Upper lobe of right lung (tissue), 1 donor: Measurements from ENCODE around the gene HLA-DPB1. TPM values are rescaled to one million over a fixed set of nuclear protein-coding genes. Genes with fewer than 3 reads are reported as not detected.

Experiments used
- ATAC-seq: fragments of 200-7000 bp; cut with Tn5 transposase; one replicate; pipeline ENCODE4 v1.9.1; 2020; ENCODE audit warnings: mild to moderate bottlenecking, moderate library complexity
- DNase-seq: peaks from one replicate; pipeline ENCODE4 v3.0.0-alpha.2; 2020
- H3K27ac ChIP-seq: fragments of 200-600 bp; one replicate; pipeline ENCODE4 v1.8.0; 2022
- H3K27me3 ChIP-seq: fragments of 200-600 bp; one replicate; pipeline ENCODE4 v1.8.0; 2022; ENCODE audit warnings: mild to moderate bottlenecking
- H3K36me3 ChIP-seq: fragments of 200-600 bp; one replicate; pipeline ENCODE4 v1.8.0; 2022
- H3K4me1 ChIP-seq: fragments of 200-600 bp; one replicate; pipeline ENCODE4 v1.8.0; 2022
- H3K4me3 ChIP-seq: fragments of 200-600 bp; one replicate; pipeline ENCODE4 v1.8.0; 2022; ENCODE audit warnings: mild to moderate bottlenecking
- H3K9me3 ChIP-seq: fragments of 200-600 bp; one replicate; pipeline ENCODE4 v1.8.0; 2022
- intact Hi-C: fragments of 100-400 bp; cut with DNase I; formaldehyde crosslinking; loops from one replicate; pipeline ENCODE4 v1.11.0; 2022
- total RNA-seq: library from RNA; stranded (reverse); fragmentation: NEBNext Ultra II Directional; extraction: Animal tissue kit (Norgen Biotek cat#: 25700); gene quantifications from one replicate; pipeline ENCODE4 v1.2.1, GENCODE V29; 2021
- TF ChIP-seq, protein P1 (sequence below): fragments of 200-600 bp; IDR thresholded peaks from one replicate; pipeline ENCODE4 v1.8.0; 2022; ENCODE audit warnings: antibody characterized with exemption
- donor health status: DM: no; HTN: yes; CAD: no; lungs with severe emphysema.

Gene HLA-DPB1
- total RNA-seq, 1 donor from 2014 or later: 385 TPM

DNA sequence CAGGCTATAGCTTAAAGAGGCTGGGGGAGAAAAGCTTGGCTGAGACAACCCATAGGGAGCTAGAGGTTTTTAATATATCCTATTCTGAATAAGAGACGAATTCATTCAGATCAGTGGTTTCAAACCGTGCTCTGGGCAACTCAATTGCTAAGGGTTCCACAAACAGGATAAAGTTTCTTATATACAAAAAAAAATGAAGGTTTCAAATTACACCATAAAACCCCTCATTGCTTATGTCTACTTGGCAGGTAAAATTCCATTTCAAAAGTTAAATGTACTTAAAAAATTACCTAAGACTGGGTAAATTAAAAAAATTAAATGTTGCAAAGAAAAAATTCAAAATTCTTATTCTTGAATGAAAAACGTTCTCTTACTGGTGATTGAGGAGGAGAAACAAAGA lies 2.7 kb downstream of the HLA-DPB1 start:
- DNase-seq: no peak
- Histone ChIP-seq H3K27me3 (no peaks in the 10 kb centered on the region), H3K4me1 (peaks cover 19% of the 10 kb centered on the region), H3K9me3 (no peaks in the 10 kb centered on the region), H3K36me3 (no peaks in the 10 kb centered on the region), H3K4me3 (peak overlapping the region; percentile 21), H3K27ac (no peak overlapping the region)
- ATAC-seq: no peak
- TF ChIP-seq, protein P1, sequence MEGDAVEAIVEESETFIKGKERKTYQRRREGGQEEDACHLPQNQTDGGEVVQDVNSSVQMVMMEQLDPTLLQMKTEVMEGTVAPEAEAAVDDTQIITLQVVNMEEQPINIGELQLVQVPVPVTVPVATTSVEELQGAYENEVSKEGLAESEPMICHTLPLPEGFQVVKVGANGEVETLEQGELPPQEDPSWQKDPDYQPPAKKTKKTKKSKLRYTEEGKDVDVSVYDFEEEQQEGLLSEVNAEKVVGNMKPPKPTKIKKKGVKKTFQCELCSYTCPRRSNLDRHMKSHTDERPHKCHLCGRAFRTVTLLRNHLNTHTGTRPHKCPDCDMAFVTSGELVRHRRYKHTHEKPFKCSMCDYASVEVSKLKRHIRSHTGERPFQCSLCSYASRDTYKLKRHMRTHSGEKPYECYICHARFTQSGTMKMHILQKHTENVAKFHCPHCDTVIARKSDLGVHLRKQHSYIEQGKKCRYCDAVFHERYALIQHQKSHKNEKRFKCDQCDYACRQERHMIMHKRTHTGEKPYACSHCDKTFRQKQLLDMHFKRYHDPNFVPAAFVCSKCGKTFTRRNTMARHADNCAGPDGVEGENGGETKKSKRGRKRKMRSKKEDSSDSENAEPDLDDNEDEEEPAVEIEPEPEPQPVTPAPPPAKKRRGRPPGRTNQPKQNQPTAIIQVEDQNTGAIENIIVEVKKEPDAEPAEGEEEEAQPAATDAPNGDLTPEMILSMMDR: no peak
- intact Hi-C loops: no loop called here

DNA sequence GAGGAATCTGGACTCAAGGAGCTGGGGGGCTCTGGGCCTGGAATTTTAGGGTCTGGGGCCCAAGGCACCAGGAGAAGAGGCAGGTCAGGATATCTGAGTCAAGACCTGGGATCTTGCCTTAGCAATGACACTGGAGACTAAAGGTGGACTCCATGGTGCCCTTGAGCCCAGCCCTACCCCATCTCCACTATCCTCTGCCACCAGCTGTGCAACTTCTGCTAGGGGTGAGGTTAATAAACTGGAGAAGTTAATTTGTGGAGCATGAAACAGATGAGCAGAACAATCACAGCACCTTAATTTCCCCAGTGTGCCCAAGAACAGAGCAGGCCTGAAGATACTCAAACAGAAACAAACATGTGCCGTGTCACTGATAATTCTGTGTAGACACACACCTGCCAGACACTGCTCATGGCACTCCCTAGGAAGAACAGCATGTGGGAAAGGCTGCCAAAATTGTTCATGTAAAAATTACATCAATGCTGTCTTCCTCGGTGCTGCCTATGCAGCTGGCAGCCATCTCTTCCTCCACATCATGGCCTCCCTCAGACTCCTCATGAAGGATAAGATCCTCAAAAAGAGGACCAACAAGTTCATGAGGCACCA lies 3.2 kb downstream of the HLA-DPB1 start:
- H3K27ac ChIP-seq: peak overlapping the region; percentile 78
- intact Hi-C loops: no loop called here

DNA sequence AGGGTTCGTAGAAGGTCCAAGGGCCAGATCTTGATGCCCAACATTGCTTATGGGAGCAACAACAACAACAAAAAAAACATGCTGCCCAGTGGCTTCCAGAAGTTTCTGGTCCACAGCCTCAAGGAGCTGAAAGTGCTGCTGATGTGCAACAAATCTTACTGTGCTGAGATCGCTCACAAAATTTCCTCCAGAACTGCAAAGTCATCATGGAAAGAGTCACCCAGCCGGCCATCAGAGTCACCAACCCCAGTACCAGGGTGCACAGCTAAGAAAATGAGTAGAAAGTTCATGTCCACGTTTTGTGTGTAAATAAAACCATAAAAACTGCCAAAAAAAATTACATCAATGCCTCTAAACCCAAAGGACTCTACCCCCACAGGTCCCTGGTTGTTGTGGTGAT lies 3.8 kb downstream of the HLA-DPB1 start:
- peak overlapping the region; percentile 78 for H3K27ac ChIP-seq
- H3K4me1 ChIP-seq: peaks cover 19% of the 10 kb centered on the region
- no peak for ATAC-seq
- no peaks in the 10 kb centered on the region for H3K9me3 ChIP-seq
- H3K4me3 ChIP-seq: peak overlapping the region; percentile 45
- DNase-seq: no peak
- H3K27me3 ChIP-seq: no peaks in the 10 kb centered on the region
- TF ChIP-seq, protein P1: no peak
- peaks cover 11% of the 10 kb centered on the region for H3K36me3 ChIP-seq
- intact Hi-C loops: no loop called here

More for the DNA sequence above, 3.2 kb downstream of the HLA-DPB1 start:
- Histone ChIP-seq H3K27me3 (no peaks in the 10 kb centered on the region), H3K4me3 (no peak overlapping the region), H3K4me1 (peaks cover 19% of the 10 kb centered on the region), H3K36me3 (peaks cover 6% of the 10 kb centered on the region), H3K9me3 (no peaks in the 10 kb centered on the region)
- DNase-seq (no peak), ATAC-seq (no peak)
- TF ChIP-seq, protein P1: no peak

DNA sequence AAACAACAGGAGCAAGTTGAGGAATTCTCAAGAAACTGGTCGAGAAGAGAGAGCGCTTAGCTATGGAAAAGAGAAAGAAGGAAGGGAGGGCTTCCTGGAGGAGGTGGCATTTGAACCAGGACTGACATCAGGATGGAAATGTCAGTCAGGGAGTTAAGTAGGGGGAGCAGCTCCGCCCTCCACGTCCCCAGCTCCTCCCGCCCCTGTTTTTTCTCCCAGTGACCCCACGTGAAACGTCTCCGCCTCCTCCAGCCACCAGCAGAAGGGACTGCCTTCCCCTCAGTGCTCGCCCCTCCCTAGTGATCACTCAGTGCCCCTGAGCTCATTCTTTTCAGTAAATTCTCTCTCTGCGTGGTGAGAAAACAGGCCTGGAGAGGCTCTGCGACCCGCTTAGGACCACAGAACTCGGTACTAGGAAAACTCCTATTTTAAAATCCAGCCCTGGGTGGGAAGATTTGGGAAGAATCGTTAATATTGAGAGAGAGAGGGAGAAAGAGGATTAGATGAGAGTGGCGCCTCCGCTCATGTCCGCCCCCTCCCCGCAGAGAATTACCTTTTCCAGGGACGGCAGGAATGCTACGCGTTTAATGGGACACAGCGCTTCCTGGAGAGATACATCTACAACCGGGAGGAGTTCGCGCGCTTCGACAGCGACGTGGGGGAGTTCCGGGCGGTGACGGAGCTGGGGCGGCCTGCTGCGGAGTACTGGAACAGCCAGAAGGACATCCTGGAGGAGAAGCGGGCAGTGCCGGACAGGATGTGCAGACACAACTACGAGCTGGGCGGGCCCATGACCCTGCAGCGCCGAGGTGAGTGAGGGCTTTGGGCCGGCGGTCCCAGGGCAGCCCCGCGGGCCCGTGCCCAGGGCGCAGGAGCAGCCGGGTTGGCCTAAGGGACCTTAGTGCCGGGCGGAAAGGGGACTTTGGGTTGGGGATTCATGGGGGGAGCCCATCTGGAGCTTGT lies 4.6 kb downstream of the HLA-DPB1 start:
- no peaks in the 10 kb centered on the region for H3K9me3 ChIP-seq
- intact Hi-C loops: no loop called here
- H3K36me3 ChIP-seq: peaks cover 18% of the 10 kb centered on the region
- peaks cover 19% of the 10 kb centered on the region for H3K4me1 ChIP-seq
- peak overlapping the region; percentile 78 for H3K27ac ChIP-seq
- peak; percentile 78 for DNase-seq
- TF ChIP-seq, protein P1: no peak
- H3K27me3 ChIP-seq: no peaks in the 10 kb centered on the region
- peak; percentile 72 for ATAC-seq
- H3K4me3 ChIP-seq: peak overlapping the region; percentile 45

DNA sequence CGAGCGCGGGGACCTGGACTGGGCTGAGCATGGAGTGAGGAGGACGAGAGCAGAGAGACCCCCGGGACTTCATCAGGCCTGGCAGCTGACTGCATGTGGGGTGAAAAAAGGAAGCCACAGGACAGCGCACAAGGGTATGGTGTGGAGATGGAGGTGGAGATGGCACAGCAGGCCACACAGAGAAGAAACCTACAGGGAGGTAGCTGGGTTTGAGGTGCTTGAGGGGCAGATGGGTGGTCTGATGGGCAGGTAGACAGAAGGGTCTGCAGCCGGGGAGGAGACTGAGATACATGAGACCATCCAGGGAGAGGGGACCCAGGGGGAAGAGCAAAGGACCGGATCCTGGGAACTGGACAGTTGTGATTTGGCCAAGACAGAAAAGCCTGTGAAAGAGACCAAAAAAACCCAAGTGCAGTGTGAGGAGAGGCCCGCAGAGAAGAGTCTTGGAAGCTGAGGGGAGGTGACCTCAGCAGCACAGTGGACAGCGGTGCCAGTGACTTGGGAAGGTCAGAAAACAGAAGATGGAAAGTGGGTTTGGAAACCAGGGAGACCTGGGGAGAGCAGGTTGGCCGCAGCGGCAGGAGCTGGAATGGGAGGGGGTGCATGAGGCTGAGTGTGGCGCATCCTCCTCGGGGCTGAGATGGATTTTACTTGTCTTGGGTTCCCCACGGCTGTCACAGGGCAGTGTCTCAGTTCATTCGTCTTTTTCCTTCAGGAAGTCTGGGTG lies 5.5 kb downstream of the HLA-DPB1 start:
- intact Hi-C loops: no loop called here
- no peak for ATAC-seq
- Histone ChIP-seq H3K27me3 (no peaks in the 10 kb centered on the region), H3K4me1 (peaks cover 19% of the 10 kb centered on the region), H3K9me3 (no peaks in the 10 kb centered on the region), H3K27ac (peak overlapping the region; percentile 78), H3K4me3 (peak overlapping the region; percentile 45), H3K36me3 (peaks cover 27% of the 10 kb centered on the region)
- no peak for DNase-seq
- TF ChIP-seq, protein P1: no peak
